Natural killer cell (primary cell): ENCODE data around the gene PLPP6. TPM values are rescaled to one million over a fixed set of nuclear protein-coding genes. Genes with fewer than 3 reads are reported as not detected.

Experiments used
- ATAC-seq, 3 donors: fragments of 150-1000 bp in 2 of 3; fragments of 200-7000 bp in 1 of 3; cut with Tn5 transposase; 1 replicate in 1 of 3; 2 replicates in 2 of 3; pipeline ENCODE4 v1.10.0; 2021; ENCODE audit warnings: mild to moderate bottlenecking in 2 of 3, moderate library complexity in 2 of 3
- DNase-seq, 2 donors: peaks; one replicate each; pipeline versions ENCODE4 v3.0.0 to v3.0.0-alpha.2; 2013 to 2021; ENCODE audit warnings: mixed read lengths in 1 of 2
- H3K27ac ChIP-seq: one replicate; pipeline ENCODE4 v1.5.1; 2013; ENCODE audit warnings: mild to moderate bottlenecking, low read length
- H3K27me3 ChIP-seq: one replicate; pipeline ENCODE4 v1.6.1; 2013; ENCODE audit warnings: low read length; ENCODE audit not compliant: control insufficient read depth, insufficient read depth
- H3K36me3 ChIP-seq: one replicate; pipeline ENCODE4 v1.6.1; 2013; ENCODE audit warnings: low read length; ENCODE audit not compliant: control insufficient read depth, insufficient read depth
- H3K4me1 ChIP-seq: one replicate; pipeline ENCODE4 v1.6.1; 2013; ENCODE audit warnings: low read length; ENCODE audit not compliant: control insufficient read depth, insufficient read depth
- H3K4me3 ChIP-seq: one replicate; pipeline ENCODE4 v1.5.1; 2013; ENCODE audit warnings: low read length
- H3K9me3 ChIP-seq: one replicate; pipeline ENCODE4 v1.6.1; 2013; ENCODE audit warnings: low read length; ENCODE audit not compliant: control insufficient read depth, insufficient read depth
- H3K27ac Mint-ChIP-seq, 2 donors: one replicate each; pipeline ENCODE4 v1.8.0; 2022; ENCODE audit warnings: mild to moderate bottlenecking in 2 of 2, mixed read lengths in 2 of 2, moderate library complexity in 1 of 2
- H3K27me3 Mint-ChIP-seq, 2 donors: one replicate each; pipeline ENCODE4 v1.8.0; 2022; ENCODE audit warnings: low read depth in 2 of 2, mixed read lengths in 2 of 2
- H3K36me3 Mint-ChIP-seq: one replicate; pipeline ENCODE4 v1.8.0; 2022; ENCODE audit warnings: mixed read lengths
- H3K4me1 Mint-ChIP-seq, 2 donors: one replicate each; pipeline ENCODE4 v1.8.0; 2022; ENCODE audit warnings: mixed read lengths in 2 of 2
- H3K4me3 Mint-ChIP-seq: one replicate; pipeline ENCODE4 v1.8.0; 2022; ENCODE audit warnings: mild to moderate bottlenecking, moderate library complexity, mixed read lengths
- H3K9me3 Mint-ChIP-seq, 2 donors: one replicate each; pipeline ENCODE4 v1.8.0; 2022; ENCODE audit warnings: mixed read lengths in 2 of 2
- CTCF ChIP-seq: fragments of 200-600 bp; IDR thresholded peaks from one replicate; pipeline ENCODE4 v1.8.0; 2022; ENCODE audit warnings: antibody characterized with exemption
- WGBS: methylation state at CpG from one replicate; pipeline ENCODE4 v1.1.7; 2013; ENCODE audit warnings: missing lambda C conversion rate; ENCODE audit not compliant: insufficient coverage; 5-methylcytosine and 5-hydroxymethylcytosine counted together
- intact Hi-C: fragments of 100-400 bp; cut with micrococcal nuclease; formaldehyde crosslinking; loops from one replicate; pipeline ENCODE4 v1.14.2; 2022
- total RNA-seq, 4 donors: library from RNA; stranded (reverse); fragments of 120-200 nt in 1 of 4; gene quantifications; one replicate each; pipeline versions ENCODE4 v1.2.3 to v1.2.4, GENCODE V29; 2013 to 2022

The PLPP6 gene
- total RNA-seq, 3 donors from 2014 or later (not counting 1 experiment from before 2014, with no cell fraction given): 3.7 to 5.6 (median 3.8) TPM

- Mint-ChIP-seq H3K36me3 (no peaks in the 10 kb centered on the region), H3K4me3 (no peak overlapping the region), H3K4me1 (peaks cover 14 to 15% of the 10 kb centered on the region in 2 donors), H3K9me3 (no peaks in the 10 kb centered on the region), H3K27ac (no peak overlapping the region), H3K27me3 (no peaks in the 10 kb centered on the region)
- H3K4me3 ChIP-seq: no peak overlapping the region
- WGBS: 87% methylated on average over 5 of the region's 5 CpGs
- no peaks in the 10 kb centered on the region for H3K36me3 ChIP-seq
- no peak for TF ChIP-seq CTCF
- DNase-seq: no peak
- no peaks in the 10 kb centered on the region for H3K9me3 ChIP-seq
- no peaks in the 10 kb centered on the region for H3K27me3 ChIP-seq
- ATAC-seq: no peak
- intact Hi-C loops: no loop called here
- H3K27ac ChIP-seq: no peak overlapping the region
- H3K4me1 ChIP-seq: peaks cover 8% of the 10 kb centered on the region
These were observed 46.3 kb upstream of the PLPP6 start for GRCh38 chr9:4615778-4616177.

- TF ChIP-seq CTCF: no peak
- 83% methylated on average over 3 of the region's 3 CpGs for WGBS
- ATAC-seq: no peak
These were observed 44.3 kb upstream of the PLPP6 start for GRCh38 chr9:4617752-4618151.

GRCh38 chr9:4618700-4619099 lies 43.4 kb upstream of the PLPP6 start:
- no peak overlapping the region for H3K4me3 ChIP-seq
- H3K36me3 ChIP-seq: no peaks in the 10 kb centered on the region
- H3K4me3 Mint-ChIP-seq: no peak overlapping the region
- no peak overlapping the region for H3K27ac Mint-ChIP-seq
- H3K36me3 Mint-ChIP-seq: no peaks in the 10 kb centered on the region
- no peak for TF ChIP-seq CTCF
- H3K4me1 Mint-ChIP-seq: peaks cover 14 to 15% of the 10 kb centered on the region in 2 donors
- H3K4me1 ChIP-seq: peaks cover 8% of the 10 kb centered on the region
- 80% methylated on average over 1 of the region's 2 CpGs for WGBS
- DNase-seq: no peak
- H3K9me3 Mint-ChIP-seq: no peaks in the 10 kb centered on the region
- no peaks in the 10 kb centered on the region for H3K27me3 ChIP-seq
- H3K9me3 ChIP-seq: no peaks in the 10 kb centered on the region
- no peaks in the 10 kb centered on the region for H3K27me3 Mint-ChIP-seq
- intact Hi-C loops: no loop called here
- no peak for ATAC-seq
- no peak overlapping the region for H3K27ac ChIP-seq

More at GRCh38 chr9:4617752-4618151, 44.3 kb upstream of the PLPP6 start:
- Mint-ChIP-seq H3K27me3 (no peaks in the 10 kb centered on the region), H3K27ac (no peak overlapping the region), H3K9me3 (no peaks in the 10 kb centered on the region), H3K4me1 (peaks cover 14 to 15% of the 10 kb centered on the region in 2 donors), H3K36me3 (no peaks in the 10 kb centered on the region), H3K4me3 (no peak overlapping the region)
- H3K36me3 ChIP-seq: no peaks in the 10 kb centered on the region
- no peaks in the 10 kb centered on the region for H3K9me3 ChIP-seq
- H3K4me1 ChIP-seq: peaks cover 8% of the 10 kb centered on the region
- DNase-seq: no peak
- intact Hi-C loops: no loop called here
- no peak overlapping the region for H3K27ac ChIP-seq
- H3K4me3 ChIP-seq: no peak overlapping the region
- no peaks in the 10 kb centered on the region for H3K27me3 ChIP-seq

GRCh38 chr9:4620057-4620765 lies 41.9 kb upstream of the PLPP6 start:
- DNase-seq: peak in 1 of 2 donors; percentile 23
- no peak for TF ChIP-seq CTCF
- peak overlapping the region; percentile 4 to 36 for H3K27ac Mint-ChIP-seq
- intact Hi-C loops: no loop called here
- H3K36me3 Mint-ChIP-seq: no peaks in the 10 kb centered on the region
- Histone ChIP-seq H3K27me3 (no peaks in the 10 kb centered on the region), H3K4me3 (no peak overlapping the region), H3K27ac (no peak overlapping the region), H3K9me3 (no peaks in the 10 kb centered on the region), H3K4me1 (peaks cover 8% of the 10 kb centered on the region), H3K36me3 (no peaks in the 10 kb centered on the region)
- ATAC-seq: peak in 1 of 3 donors; percentile 61
- 35% methylated on average over 3 of the region's 3 CpGs for WGBS
- H3K9me3 Mint-ChIP-seq: no peaks in the 10 kb centered on the region
- no peaks in the 10 kb centered on the region for H3K27me3 Mint-ChIP-seq
- peaks cover 14 to 15% of the 10 kb centered on the region in 2 donors for H3K4me1 Mint-ChIP-seq
- peak overlapping the region; percentile 38 for H3K4me3 Mint-ChIP-seq
